Upper lobe of left lung (tissue), 4 donors: ENCODE measurements around the gene EFNA1.
A peak's percentile ranks its signal among the peaks of the same experiment; 100 is the strongest.

Source experiments
- CTCF ChIP-seq, 6 experiments: fragments of 450-650 bp in 4 of 6; fragments of 200-600 bp in 2 of 6; sonication (generic) in 2 of 6; IDR thresholded peaks; one replicate each; pipeline ENCODE4 v1.5.1; 2016 to 2019; ENCODE audit warnings: antibody characterized with exemption in 6 of 6
- EP300 ChIP-seq, 4 donors: sonication (generic); formaldehyde crosslinking; IDR thresholded peaks; one replicate each; pipeline ENCODE4 v1.5.1; 2017; ENCODE audit warnings: antibody characterized with exemption in 4 of 4, control low read depth in 2 of 4
- POLR2A ChIP-seq, 4 donors: fragments of 450-650 bp; IDR thresholded peaks; one replicate each; pipeline ENCODE4 v1.5.1; 2016 to 2017; ENCODE audit warnings: antibody characterized with exemption in 4 of 4, mild to moderate bottlenecking in 2 of 4
- POLR2AphosphoS5 ChIP-seq, 2 donors: sonication (generic); formaldehyde crosslinking; IDR thresholded peaks; one replicate each; pipeline ENCODE4 v1.5.1; 2017; ENCODE audit warnings: antibody characterized with exemption in 2 of 2

GRCh38 chr1:155179112-155180031, 51.7 kb downstream of the EFNA1 start:
- TF ChIP-seq EP300 (IDR thresholded peaks at IDR 0.05): no peak
- no peak for TF ChIP-seq CTCF (IDR thresholded peaks at IDR 0.05)
- peak in 1 of 4 donors; percentile 34 for TF ChIP-seq POLR2A (IDR thresholded peaks at IDR 0.05)
- TF ChIP-seq POLR2AphosphoS5 (IDR thresholded peaks at IDR 0.05): peak in 1 of 2 donors; percentile 13
